GM10248 (cell line): Measurements from ENCODE around the gene RASL12.
"Not testable (repeated sequence)": the region's sequence is repeated elsewhere in the genome, so short reads cannot be mapped to it uniquely, and the experiment has no call there.

ENCODE experiments used
- CTCF ChIA-PET: fragments of 300-600 bp; sonication (Branson Sonifier 250); formaldehyde crosslinking; extraction: SDS; loops from one replicate; lab custom pipeline; 2021; ENCODE audit warnings: antibody characterized with exemption; lab: Yijun Ruan, JAX
- POLR2A ChIA-PET: fragments of 350-650 bp; sonication (Branson Sonifier 250); formaldehyde crosslinking; extraction: SDS; loops from one replicate; lab custom pipeline; 2020; ENCODE audit warnings: antibody characterized with exemption; lab: Yijun Ruan, JAX
- DNase-seq: peaks from one replicate; pipeline ENCODE4 v3.0.0; 2012; ENCODE audit errors: extremely low spot score
- CTCF ChIP-seq: IDR thresholded peaks from 2 replicates; pipeline ENCODE4 v1.5.1; 2012; ENCODE audit warnings: mild to moderate bottlenecking, low read depth; ENCODE audit errors: extremely low read depth, missing control alignments, control extremely low read depth

Gene RASL12

GRCh38 chr15:65028921-65029735 is 38.7 kb downstream of the RASL12 start, which contains the start of gene MTFMT:
Gene MTFMT (minus strand): TSS chr15:65029639. CDS start chr15:65029613, 26 bp downstream.
- DNase-seq: peak; percentile 99
- no peak for TF ChIP-seq CTCF
- CTCF ChIA-PET: no interaction called here
- POLR2A ChIA-PET: no interaction called here

DNA sequence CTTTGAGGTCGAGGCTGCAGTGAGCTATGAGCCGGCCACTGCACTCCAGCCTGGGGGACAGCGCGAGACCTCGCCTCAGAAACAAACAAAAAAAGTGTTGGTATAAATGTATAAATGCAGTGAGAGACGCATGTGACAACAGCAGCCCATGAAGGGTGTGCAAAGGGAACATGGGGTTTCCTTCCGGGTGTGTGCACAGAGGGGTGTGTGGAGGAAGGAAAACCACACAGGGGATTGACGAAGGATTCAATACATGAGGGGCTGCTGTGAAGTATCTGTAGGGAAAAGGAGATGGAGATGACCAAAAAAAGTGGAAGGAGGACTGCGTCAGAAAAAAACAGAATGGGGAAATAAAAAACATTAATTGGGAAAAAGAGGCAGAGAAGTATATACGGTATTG is 39.5 kb downstream of the RASL12 start:
- TF ChIP-seq CTCF: no peak
- CTCF ChIA-PET: no interaction called here
- POLR2A ChIA-PET: no interaction called here
- no peak for DNase-seq

DNA sequence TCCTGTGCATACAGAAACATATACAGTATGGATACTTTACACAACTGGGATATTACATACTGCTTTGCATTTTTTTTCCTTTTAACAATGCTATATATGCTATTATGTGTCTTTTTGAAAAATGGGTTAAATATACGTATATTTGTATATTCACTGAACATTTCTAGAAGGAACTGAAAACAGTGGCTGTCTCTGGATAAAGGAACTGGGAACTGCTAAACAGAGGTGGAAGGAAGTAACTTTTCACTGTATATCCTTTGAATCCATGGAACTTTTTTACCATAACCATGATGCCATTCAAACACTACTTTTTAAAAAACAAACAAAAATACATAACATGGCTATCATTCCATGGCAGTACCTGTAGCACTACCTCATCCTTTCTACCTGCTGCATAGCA is 40.2 kb downstream of the RASL12 start:
- no peak for DNase-seq
- ChIA-PET CTCF (no interaction called here), POLR2A (no interaction called here)
- no peak for TF ChIP-seq CTCF

- no peak for TF ChIP-seq CTCF
- no peak for DNase-seq
- POLR2A ChIA-PET: interaction anchor here (0.6 kb wide), 1 partner anchor 1479 kb away, joined by 6 read pairs; no protein-coding TSS in a partner anchor
- CTCF ChIA-PET: no interaction called here
Measured at GRCh38 chr15:65026756-65027155, 41.0 kb downstream of the RASL12 start.

GRCh38 chr15:65021488-65021887 is 46.3 kb downstream of the RASL12 start:
- CTCF ChIA-PET: interaction anchor here (1.2 to 2.1 kb wide), 2 partner anchors 13 to 19 kb away, joined by 3 to 8 read pairs; no protein-coding TSS in a partner anchor
- POLR2A ChIA-PET: no interaction called here
- no peak for TF ChIP-seq CTCF
- DNase-seq: no peak

DNA sequence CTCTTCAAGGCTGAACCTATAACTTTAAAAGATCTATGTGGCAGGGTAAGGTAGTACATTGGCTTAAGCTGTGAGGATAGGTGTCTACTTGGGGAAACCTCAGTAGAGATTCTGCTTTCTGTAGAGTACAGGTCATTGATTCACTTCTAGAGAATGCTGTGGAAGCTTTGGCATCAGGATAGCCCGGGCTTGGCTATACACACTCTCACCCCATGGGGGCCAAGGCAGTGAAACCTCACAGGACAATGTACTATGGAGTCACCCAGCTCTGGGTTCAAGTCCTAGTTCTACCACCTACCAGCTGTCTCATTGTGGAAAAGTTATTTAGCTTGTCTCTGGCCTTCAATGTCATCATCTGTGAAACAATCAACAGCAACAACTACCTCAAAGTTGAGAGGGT is 47.4 kb downstream of the RASL12 start:
- ChIA-PET POLR2A (no interaction called here), CTCF (interaction anchor here (1.2 to 2.1 kb wide), 2 partner anchors 18 to 95 kb away, joined by 3 to 8 read pairs; no protein-coding TSS in a partner anchor)
- DNase-seq: no peak
- no peak for TF ChIP-seq CTCF

DNA sequence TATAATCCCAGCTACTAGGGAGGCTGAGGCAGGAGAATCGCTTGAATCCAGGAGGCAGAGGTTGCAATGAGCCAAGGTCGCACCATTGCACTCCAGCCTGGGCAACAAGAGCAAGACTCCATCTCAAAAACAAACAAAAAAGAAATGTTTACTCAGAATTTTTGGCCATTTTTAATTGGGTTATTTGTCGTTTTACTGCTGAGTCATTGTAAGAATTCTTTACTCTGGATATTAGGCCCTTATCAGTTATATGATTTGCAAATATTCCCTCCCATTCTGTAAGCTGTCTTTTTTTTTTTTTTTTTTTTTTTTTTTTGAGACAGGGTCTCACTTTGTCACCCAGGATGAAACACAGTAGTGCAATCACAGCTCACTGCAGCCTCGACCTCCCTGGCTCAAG is 56.6 kb downstream of the RASL12 start:
- CTCF ChIA-PET: interaction anchor here (1.2 to 1.3 kb wide), 2 partner anchors 15 to 21 kb away, joined by 3 to 4 read pairs; partner anchors contain the start of gene SPG21
- POLR2A ChIA-PET: interaction anchor here (0.6 kb wide), 1 partner anchor 174 kb away, joined by 6 read pairs; no protein-coding TSS in a partner anchor
- DNase-seq: not testable (repeated sequence)
